Epithelial cell of prostate (primary cell): ENCODE data around the gene HK2.

Experiments
- DNase-seq: peaks from one replicate; pipeline ENCODE4 v3.0.0-alpha.2; 2011; ENCODE audit warnings: low read depth, low spot score
- H3K27ac ChIP-seq: fragments of 450-650 bp; 2 replicates; pipeline ENCODE4 v1.5.1; 2017; ENCODE audit warnings: mild to moderate bottlenecking

The HK2 gene

GRCh38 chr2:74856599-74856998 lies 22.7 kb downstream of the HK2 start:
- no peak overlapping the region for H3K27ac ChIP-seq
- no peak for DNase-seq

- DNase-seq = no peak
- H3K27ac ChIP-seq = no peak overlapping the region
Measured at GRCh38 chr2:74857215-74857614, 23.3 kb downstream of the HK2 start.

DNA sequence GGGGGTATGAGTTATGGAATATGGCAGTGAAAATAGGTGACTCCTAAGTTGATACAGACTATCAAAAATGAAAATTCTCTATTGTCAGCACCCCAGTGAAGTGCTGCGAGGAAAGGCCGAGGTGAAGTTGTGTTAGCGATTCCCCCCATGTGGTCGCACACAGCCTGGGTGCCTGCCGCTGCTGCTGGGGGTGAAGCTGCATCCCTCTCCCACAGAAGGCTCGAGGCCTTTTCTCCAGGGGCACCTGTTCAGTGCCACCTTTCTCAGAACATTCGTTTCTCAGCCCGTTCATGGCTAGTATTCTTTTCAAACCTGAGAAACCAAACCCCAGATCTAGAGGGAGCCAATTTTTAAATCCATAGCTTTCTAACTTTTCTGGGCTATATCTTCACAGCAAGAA lies 23.8 kb downstream of the HK2 start:
- H3K27ac ChIP-seq = no peak overlapping the region

GRCh38 chr2:74858281-74858680 lies 24.4 kb downstream of the HK2 start:
- no peak for DNase-seq
- H3K27ac ChIP-seq = no peak overlapping the region

More for the DNA sequence above, 23.8 kb downstream of the HK2 start:
- no peak for DNase-seq

GRCh38 chr2:74860079-74860478 lies 26.2 kb downstream of the HK2 start:
- DNase-seq = no peak
- H3K27ac ChIP-seq = no peak overlapping the region

DNA sequence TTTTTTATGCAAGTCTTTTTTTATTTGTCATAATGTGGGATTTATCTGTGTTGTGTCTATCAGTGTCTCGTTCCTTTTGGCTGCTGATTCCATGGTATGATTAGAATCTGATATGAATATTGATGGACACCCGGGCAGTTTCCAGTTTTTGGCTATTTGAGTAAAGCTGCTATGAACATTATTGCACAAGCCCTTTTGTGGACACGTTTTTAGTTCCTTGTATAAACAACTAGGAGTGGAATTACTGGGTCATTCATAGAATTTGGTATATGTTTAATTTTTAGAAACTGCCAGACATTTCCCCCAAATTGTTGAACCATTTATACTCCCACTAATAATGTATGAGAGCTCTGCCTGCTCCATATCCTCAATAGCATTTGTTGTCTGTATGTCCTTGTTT lies 26.6 kb downstream of the HK2 start:
- DNase-seq = no peak
- H3K27ac ChIP-seq = no peak overlapping the region

- no peak for DNase-seq
- no peak overlapping the region for H3K27ac ChIP-seq
Measured at GRCh38 chr2:74861531-74861930, 27.6 kb downstream of the HK2 start.

- peak overlapping the region; percentile 1 for H3K27ac ChIP-seq
- no peak for DNase-seq
Measured at GRCh38 chr2:74862020-74862964, 28.4 kb downstream of the HK2 start.

DNA sequence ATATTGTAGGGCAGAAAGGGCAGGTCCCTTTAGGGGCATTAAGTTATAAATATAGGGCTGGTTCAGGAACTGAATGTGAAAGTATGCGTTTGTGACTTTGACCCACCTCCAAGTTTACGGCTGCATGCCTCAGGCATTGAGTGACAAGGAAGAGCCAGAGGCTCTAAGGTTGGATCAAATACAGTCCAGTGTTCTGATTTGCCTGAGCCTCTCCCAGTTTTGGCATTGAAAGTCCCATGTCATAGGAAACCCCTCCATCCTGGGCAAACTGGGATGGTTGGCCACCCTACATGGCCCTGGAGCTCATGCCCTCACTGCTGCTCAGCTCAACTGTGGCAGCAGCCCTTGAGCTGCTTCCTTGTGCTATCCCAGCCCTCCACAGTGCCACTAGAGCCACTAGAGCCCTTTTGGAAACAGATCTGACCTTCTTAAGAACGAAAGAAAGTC lies 29.9 kb downstream of the HK2 start:
- no peak for DNase-seq
- H3K27ac ChIP-seq = peak overlapping the region; percentile 12

DNA sequence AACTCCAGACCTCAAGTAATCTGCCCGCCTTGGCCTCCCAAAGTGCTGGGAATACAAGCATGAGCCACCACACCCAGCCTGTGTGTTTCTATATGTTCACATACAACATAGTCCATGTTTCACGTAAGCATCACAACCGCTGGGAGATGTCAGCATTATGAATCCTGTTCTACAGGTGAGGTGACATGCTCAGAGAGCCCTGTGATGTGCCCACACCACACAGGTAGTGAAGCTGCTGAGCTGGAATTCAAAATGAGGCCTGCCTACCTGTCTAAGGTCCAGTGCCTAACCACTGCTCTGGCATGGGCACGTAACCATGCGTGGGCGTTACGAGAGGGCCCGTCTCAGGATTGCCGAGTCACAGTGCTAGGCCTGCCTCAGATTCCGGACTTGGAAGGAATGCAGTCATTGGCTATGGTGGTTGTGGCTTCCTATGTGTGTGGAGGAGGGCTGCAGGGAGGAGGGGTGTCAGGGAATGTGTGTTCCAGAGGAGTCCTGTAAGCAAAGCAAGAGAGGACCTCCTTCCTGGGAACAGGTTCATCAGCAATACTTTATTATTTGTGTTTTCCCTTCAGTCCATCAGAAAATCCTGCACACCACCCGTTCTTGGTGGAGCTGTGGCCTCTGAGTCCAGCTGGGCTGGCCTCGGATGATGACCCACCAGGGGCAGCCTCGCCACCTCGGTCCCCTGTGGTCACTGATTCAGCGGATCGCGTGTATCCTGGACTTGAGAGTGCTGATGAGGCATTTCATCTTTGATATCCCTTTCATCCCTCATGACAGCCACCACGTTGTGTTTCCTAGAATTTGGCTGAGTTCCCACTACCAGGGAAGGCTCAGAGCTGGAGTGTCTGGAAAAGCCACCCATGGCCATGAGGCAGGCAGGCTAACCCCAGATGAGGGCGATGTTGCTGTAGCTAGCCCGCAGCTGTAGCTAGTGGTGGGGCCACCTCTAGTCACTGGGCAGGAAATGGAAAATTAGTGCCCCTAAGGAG lies 31.1 kb downstream of the HK2 start:
- peak overlapping the region; percentile 12 for H3K27ac ChIP-seq
- DNase-seq = peak; percentile 52

- H3K27ac ChIP-seq = no peak overlapping the region
- DNase-seq = no peak
Measured at GRCh38 chr2:74865770-74866674, 32.1 kb downstream of the HK2 start.

GRCh38 chr2:74867841-74868658 lies 34.1 kb downstream of the HK2 start:
- DNase-seq = no peak
- H3K27ac ChIP-seq = no peak overlapping the region

DNA sequence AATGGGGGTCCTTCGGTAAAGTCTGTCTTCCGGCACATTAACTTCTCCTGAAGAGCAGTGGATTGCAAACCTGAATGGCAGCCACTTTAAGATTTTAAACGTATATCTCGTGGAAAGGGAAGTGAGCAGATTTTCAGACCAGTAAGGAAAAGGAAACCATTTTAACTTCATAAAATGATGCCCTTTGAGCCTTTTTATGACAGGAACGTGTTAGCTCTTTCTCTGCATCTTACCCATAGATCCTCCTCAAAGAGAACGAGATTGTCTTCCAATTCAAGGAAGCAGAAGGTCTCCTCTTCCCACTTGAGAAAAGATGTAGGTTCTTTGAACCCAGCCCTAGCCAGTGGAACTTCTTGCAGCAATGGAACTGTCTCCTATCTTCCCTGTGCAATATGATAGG lies 35.6 kb downstream of the HK2 start:
- DNase-seq = no peak
- H3K27ac ChIP-seq = no peak overlapping the region

DNA sequence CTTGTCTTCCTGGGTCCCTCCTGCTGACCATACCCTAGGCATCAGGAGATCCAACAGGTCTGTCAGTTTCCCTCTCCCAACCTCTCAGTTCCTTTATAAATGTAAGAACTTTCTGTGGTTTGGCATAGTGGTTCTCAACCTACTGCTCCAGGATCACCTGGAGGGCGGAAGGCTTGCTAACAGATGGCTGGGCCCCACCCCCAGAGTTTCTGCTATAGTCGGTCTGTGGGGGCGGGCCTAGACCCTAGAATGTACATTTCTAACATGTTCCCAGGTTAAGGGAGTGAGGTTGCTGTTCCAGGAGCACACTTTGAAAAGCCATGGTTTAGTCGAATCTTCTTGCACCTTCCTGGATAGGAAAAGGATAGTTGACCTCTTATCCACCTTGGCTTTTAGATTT lies 37.0 kb downstream of the HK2 start:
- no peak overlapping the region for H3K27ac ChIP-seq
- DNase-seq = no peak

- H3K27ac ChIP-seq = no peak overlapping the region
- no peak for DNase-seq
Measured at GRCh38 chr2:74871414-74871813, 37.5 kb downstream of the HK2 start.

DNA sequence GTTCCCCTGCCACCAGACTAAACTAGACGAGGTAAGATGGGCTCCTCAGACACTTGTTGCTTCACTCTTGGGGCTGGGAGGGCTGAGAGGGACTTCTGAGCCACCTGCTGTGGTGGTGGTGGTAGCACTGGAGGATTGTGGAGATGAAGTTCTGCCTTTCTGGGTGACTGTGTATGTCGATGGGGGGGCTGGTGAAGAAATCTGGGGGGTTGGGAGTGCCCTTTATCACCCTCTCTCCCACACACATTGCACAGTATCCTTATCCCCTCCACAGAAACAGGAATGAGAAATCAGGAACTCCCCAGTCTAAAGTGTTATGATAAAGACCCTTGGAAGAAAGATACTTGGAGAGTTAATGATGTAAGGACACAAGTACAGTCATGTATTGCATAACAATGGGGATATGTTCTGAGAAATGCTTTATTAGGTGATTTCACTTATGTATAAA lies 38.5 kb downstream of the HK2 start:
- no peak for DNase-seq
- no peak overlapping the region for H3K27ac ChIP-seq

GRCh38 chr2:74873012-74873665 lies 39.2 kb downstream of the HK2 start:
- no peak overlapping the region for H3K27ac ChIP-seq

More at GRCh38 chr2:74873012-74873665, 39.2 kb downstream of the HK2 start:
- DNase-seq = no peak
